ENCODE data around the gene PTPRD.

Gene PTPRD

GRCh38 chr9:10586407-10586806, 26.4 kb downstream of the PTPRD start:
- H3K4me3 ChIP-seq (ENCODE audit: low read depth, low read length) = no peak overlapping the region
- CTCF ChIA-PET = no interaction called here
- POLR2A ChIA-PET = no interaction called here
- no peak for TF ChIP-seq CTCF (IDR thresholded peaks at IDR 0.05; ENCODE audit: insufficient read depth, low read length, missing control alignments)
- no peak for DNase-seq (ENCODE audit: low read depth, low spot score)

GRCh38 chr9:10571699-10572098, 41.1 kb downstream of the PTPRD start:
- POLR2A ChIA-PET = no interaction called here
- no peak for DNase-seq (ENCODE audit: low read depth, low spot score)
- no peak overlapping the region for H3K4me3 ChIP-seq (ENCODE audit: low read depth, low read length)
- TF ChIP-seq CTCF (IDR thresholded peaks at IDR 0.05; ENCODE audit: insufficient read depth, low read length, missing control alignments) = no peak
- CTCF ChIA-PET = no interaction called here

- no peak for TF ChIP-seq CTCF (IDR thresholded peaks at IDR 0.05; ENCODE audit: insufficient read depth, low read length, missing control alignments)
- no peak for DNase-seq (ENCODE audit: low read depth, low spot score)
- POLR2A ChIA-PET = no interaction called here
- H3K4me3 ChIP-seq (ENCODE audit: low read depth, low read length) = no peak overlapping the region
- CTCF ChIA-PET = no interaction called here
These were observed 46.0 kb downstream of the PTPRD start for GRCh38 chr9:10566848-10567247.

GRCh38 chr9:10562581-10563343, 50.0 kb downstream of the PTPRD start:
- POLR2A ChIA-PET = no interaction called here
- CTCF ChIA-PET = no interaction called here
- H3K4me3 ChIP-seq (ENCODE audit: low read depth, low read length) = no peak overlapping the region
- no peak for DNase-seq (ENCODE audit: low read depth, low spot score)
- no peak for TF ChIP-seq CTCF (IDR thresholded peaks at IDR 0.05; ENCODE audit: insufficient read depth, low read length, missing control alignments)

- no peak for TF ChIP-seq CTCF (IDR thresholded peaks at IDR 0.05; ENCODE audit: insufficient read depth, low read length, missing control alignments)
- ChIA-PET POLR2A (no interaction called here), CTCF (no interaction called here)
- H3K4me3 ChIP-seq (ENCODE audit: low read depth, low read length) = no peak overlapping the region
- DNase-seq (ENCODE audit: low read depth, low spot score) = no peak
These were observed 64.5 kb downstream of the PTPRD start for GRCh38 chr9:10548348-10548747.

GRCh38 chr9:10538073-10538472, 74.7 kb downstream of the PTPRD start:
- no peak overlapping the region for H3K4me3 ChIP-seq (ENCODE audit: low read depth, low read length)
- no peak for TF ChIP-seq CTCF (IDR thresholded peaks at IDR 0.05; ENCODE audit: insufficient read depth, low read length, missing control alignments)
- CTCF ChIA-PET = no interaction called here
- DNase-seq (ENCODE audit: low read depth, low spot score) = no peak
- POLR2A ChIA-PET = no interaction called here

Measured in AG04449 (cell line).